HEK293T (cell line): Measurements from ENCODE around the gene CD99.

Experiments
- CTCF ChIA-PET: fragments of 350-600 bp; formaldehyde crosslinking; extraction: SDS; loops from one replicate; lab custom pipeline; 2021; ENCODE audit warnings: antibody characterized with exemption, inconsistent platforms; lab: Yijun Ruan, JAX
- POLR2A ChIA-PET: fragments of 350-600 bp; formaldehyde crosslinking; extraction: SDS; loops from one replicate; lab custom pipeline; 2020; ENCODE audit warnings: antibody characterized with exemption, inconsistent platforms; lab: Yijun Ruan, JAX
- DNase-seq: peaks from one replicate; pipeline ENCODE4 v3.0.0; 2012; ENCODE audit warnings: mixed read lengths; ENCODE audit errors: extremely low spot score
- ARNT ChIP-seq: fragments of 450-650 bp; IDR thresholded peaks from 2 replicates; pipeline ENCODE4 v1.6.1; 2017; ENCODE audit warnings: mild to moderate bottlenecking
- BHLHE40 ChIP-seq: fragments of 450-650 bp; IDR thresholded peaks from 2 replicates; pipeline ENCODE4 v1.6.1; 2016; ENCODE audit warnings: mild to moderate bottlenecking, moderate library complexity, borderline replicate concordance
- CTBP1 ChIP-seq: fragments of 450-650 bp; IDR thresholded peaks from 2 replicates; pipeline ENCODE4 v1.6.1; 2016; ENCODE audit warnings: borderline replicate concordance
- ELF4 ChIP-seq: fragments of 450-650 bp; IDR thresholded peaks from 2 replicates; pipeline ENCODE4 v1.6.1; 2017; ENCODE audit warnings: antibody characterized with exemption
- FOXA1 ChIP-seq: fragments of 450-650 bp; IDR thresholded peaks from 2 replicates; pipeline ENCODE4 v1.6.1; 2016; ENCODE audit warnings: mild to moderate bottlenecking
- FOXK2 ChIP-seq: fragments of 450-650 bp; IDR thresholded peaks from 2 replicates; pipeline ENCODE4 v1.6.1; 2016; ENCODE audit warnings: mild to moderate bottlenecking
- FOXM1 ChIP-seq: fragments of 450-650 bp; IDR thresholded peaks from 2 replicates; pipeline ENCODE4 v1.6.1; 2017; ENCODE audit warnings: mild to moderate bottlenecking, borderline replicate concordance
- HDGF ChIP-seq: fragments of 450-650 bp; IDR thresholded peaks from 2 replicates; pipeline ENCODE4 v1.6.1; 2017; ENCODE audit warnings: antibody characterized with exemption, borderline replicate concordance
- L3MBTL2 ChIP-seq: fragments of 450-650 bp; conservative IDR thresholded peaks from 2 replicates; pipeline ENCODE4 v1.6.1; 2016; ENCODE audit warnings: mild to moderate bottlenecking
- LEF1 ChIP-seq: fragments of 450-650 bp; IDR thresholded peaks from 2 replicates; pipeline ENCODE4 v1.6.1; 2017; ENCODE audit warnings: mild to moderate bottlenecking, borderline replicate concordance
- NFRKB ChIP-seq: fragments of 450-650 bp; IDR thresholded peaks from 2 replicates; pipeline ENCODE4 v1.6.1; 2016; ENCODE audit warnings: mild to moderate bottlenecking, moderate library complexity
- SP1 ChIP-seq: fragments of 450-650 bp; IDR thresholded peaks from 2 replicates; pipeline ENCODE4 v1.6.1; 2017
- SUZ12 ChIP-seq: fragments of 450-650 bp; IDR thresholded peaks from 2 replicates; pipeline ENCODE4 v1.6.1; 2016; ENCODE audit warnings: mild to moderate bottlenecking
- TARDBP ChIP-seq: fragments of 450-650 bp; IDR thresholded peaks from 2 replicates; pipeline ENCODE4 v1.6.1; 2016
- ZNF384 ChIP-seq: fragments of 450-650 bp; IDR thresholded peaks from 2 replicates; pipeline ENCODE4 v1.6.1; 2016
- TF ChIP-seq, protein P1 (sequence below): fragments of 450-650 bp; IDR thresholded peaks from 2 replicates; pipeline ENCODE4 v1.6.1; 2016

Gene CD99

DNA sequence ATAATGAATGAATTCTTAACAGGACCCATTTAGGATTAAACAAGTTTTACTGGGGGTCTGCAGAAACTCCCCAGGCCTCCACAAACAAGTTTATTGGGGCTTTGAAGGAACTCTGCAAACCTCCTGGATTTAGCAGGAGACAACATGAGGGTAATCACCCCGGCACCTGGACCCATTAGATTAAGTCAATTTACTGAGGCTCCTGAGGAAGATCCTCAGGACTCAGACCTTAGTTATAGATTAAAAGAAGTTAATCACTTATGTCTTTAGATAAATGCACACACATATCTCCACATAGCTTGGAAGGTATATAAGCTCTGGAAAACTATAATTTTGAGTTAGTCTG, 90.1 kb downstream of the CD99 start:
- TF ChIP-seq TARDBP, result no peak
- TF ChIP-seq FOXM1, result no peak
- no peak for TF ChIP-seq FOXA1
- no peak for TF ChIP-seq ZNF384
- TF ChIP-seq, protein P1, sequence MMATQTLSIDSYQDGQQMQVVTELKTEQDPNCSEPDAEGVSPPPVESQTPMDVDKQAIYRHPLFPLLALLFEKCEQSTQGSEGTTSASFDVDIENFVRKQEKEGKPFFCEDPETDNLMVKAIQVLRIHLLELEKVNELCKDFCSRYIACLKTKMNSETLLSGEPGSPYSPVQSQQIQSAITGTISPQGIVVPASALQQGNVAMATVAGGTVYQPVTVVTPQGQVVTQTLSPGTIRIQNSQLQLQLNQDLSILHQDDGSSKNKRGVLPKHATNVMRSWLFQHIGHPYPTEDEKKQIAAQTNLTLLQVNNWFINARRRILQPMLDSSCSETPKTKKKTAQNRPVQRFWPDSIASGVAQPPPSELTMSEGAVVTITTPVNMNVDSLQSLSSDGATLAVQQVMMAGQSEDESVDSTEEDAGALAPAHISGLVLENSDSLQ, result no peak
- TF ChIP-seq LEF1, result no peak
- TF ChIP-seq NFRKB, result no peak
- TF ChIP-seq FOXK2, result no peak
- TF ChIP-seq L3MBTL2, result no peak
- TF ChIP-seq SUZ12, result no peak
- TF ChIP-seq HDGF, result no peak
- TF ChIP-seq ARNT, result no peak
- no peak for TF ChIP-seq SP1
- TF ChIP-seq ELF4, result no peak
- no peak for TF ChIP-seq CTBP1
- TF ChIP-seq BHLHE40, result no peak
- ChIA-PET POLR2A (no interaction called here), CTCF (no interaction called here)
- no peak for DNase-seq

DNA sequence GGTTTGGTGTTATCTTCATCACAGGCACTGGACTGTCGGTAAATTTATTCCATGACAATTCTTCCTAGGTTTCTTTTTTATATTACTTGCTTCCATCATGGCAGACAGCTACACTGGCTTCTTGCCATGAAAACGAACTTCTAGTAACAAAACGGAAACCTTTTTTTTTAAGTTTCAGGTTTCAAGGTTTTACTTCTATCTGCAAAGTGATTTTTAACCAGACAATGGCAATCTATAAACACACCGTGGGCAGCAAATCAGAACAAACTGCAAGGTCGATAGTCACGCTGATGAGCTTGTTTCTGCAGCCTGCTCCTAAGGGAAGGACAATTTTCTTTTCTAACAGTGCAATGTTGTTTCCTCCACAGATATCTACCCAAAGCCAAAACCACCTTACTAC, 90.6 kb downstream of the CD99 start:
- CTCF ChIA-PET, result no interaction called here
- TF ChIP-seq ZNF384 (no peak), LEF1 (no peak), HDGF (no peak), FOXA1 (no peak)
- TF ChIP-seq, protein P1, result no peak
- no peak for DNase-seq
- POLR2A ChIA-PET, result no interaction called here

DNA sequence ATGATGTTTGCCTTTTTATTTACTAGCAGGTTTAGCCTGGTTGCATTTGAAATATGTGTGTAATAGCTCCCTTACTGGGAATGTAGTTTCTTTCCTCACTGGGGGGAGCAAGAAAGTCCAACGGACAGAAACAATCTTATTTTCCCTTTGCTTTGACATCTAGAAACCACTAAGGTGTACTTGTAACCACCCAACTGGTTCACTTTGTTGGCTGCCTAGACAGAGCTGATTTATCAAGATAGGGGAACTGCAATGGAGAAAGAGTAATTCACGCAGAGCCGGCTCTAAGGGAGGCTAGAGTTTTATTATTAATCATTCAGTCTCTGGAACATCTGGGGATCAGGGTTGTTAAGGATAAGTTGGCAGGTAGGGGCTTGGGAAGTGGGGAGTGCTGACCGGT, 91.1 kb downstream of the CD99 start:
- DNase-seq, result no peak
- ChIA-PET CTCF (no interaction called here), POLR2A (no interaction called here)
- TF ChIP-seq, protein P1, result no peak
- TF ChIP-seq BHLHE40, result no peak
- no peak for TF ChIP-seq NFRKB
- TF ChIP-seq ELF4, result no peak
- no peak for TF ChIP-seq SP1
- no peak for TF ChIP-seq FOXK2
- TF ChIP-seq L3MBTL2, result no peak
- TF ChIP-seq SUZ12, result no peak
- TF ChIP-seq ARNT, result no peak
- TF ChIP-seq ZNF384, result no peak
- no peak for TF ChIP-seq FOXM1
- no peak for TF ChIP-seq FOXA1
- TF ChIP-seq TARDBP, result no peak
- no peak for TF ChIP-seq LEF1
- TF ChIP-seq CTBP1, result no peak
- TF ChIP-seq HDGF, result no peak

DNA sequence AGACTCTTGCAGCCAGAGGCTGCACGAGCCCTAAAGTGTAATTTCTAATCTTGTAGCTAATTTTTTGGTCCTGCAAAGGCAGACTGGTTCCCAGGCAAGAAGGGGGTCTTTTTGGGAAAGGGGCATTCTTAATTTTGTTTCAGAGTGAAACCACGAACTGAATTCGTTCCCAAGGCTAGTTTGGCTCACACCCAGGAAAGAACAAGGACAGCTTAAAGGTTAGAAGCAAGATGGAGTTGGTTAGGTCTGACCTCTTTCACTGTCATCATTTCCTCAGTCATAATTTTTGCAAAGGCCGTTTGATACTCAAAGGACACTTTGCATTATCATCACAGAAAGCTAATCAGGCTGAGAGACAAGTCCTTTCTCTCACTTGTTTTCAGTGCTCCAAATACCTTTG, 91.7 kb downstream of the CD99 start:
- CTCF ChIA-PET, result no interaction called here
- no peak for DNase-seq
- TF ChIP-seq HDGF (no peak), SUZ12 (no peak), CTBP1 (no peak), BHLHE40 (no peak), ARNT (no peak), FOXK2 (no peak)
- TF ChIP-seq, protein P1, result no peak
- POLR2A ChIA-PET, result no interaction called here

DNA sequence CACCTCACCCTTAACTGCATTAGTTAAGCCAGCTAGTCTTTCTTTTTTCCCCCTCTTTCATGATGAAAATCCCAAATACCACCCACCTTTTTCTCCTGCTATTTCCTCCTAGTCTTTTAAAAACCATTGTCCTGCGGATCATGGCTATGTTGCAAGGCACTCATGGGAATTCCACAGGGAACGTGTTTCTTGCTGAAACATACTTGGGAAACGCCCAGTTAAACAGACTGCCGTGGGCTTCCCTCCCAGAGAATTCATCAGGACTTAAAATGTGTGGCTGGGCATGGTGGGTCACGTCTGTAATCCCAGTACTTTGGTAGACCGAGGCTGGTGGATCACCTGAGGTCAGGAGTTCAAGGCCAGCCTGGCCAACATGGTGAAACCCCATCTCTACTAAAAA, 92.9 kb downstream of the CD99 start:
- POLR2A ChIA-PET, result no interaction called here
- DNase-seq, result no peak
- TF ChIP-seq FOXA1, result no peak
- TF ChIP-seq FOXM1, result no peak
- TF ChIP-seq, protein P1, result no peak
- no peak for TF ChIP-seq ZNF384
- no peak for TF ChIP-seq NFRKB
- no peak for TF ChIP-seq TARDBP
- no peak for TF ChIP-seq SUZ12
- TF ChIP-seq CTBP1, result no peak
- TF ChIP-seq HDGF, result no peak
- no peak for TF ChIP-seq SP1
- no peak for TF ChIP-seq ARNT
- no peak for TF ChIP-seq LEF1
- no peak for TF ChIP-seq L3MBTL2
- CTCF ChIA-PET, result no interaction called here

DNA sequence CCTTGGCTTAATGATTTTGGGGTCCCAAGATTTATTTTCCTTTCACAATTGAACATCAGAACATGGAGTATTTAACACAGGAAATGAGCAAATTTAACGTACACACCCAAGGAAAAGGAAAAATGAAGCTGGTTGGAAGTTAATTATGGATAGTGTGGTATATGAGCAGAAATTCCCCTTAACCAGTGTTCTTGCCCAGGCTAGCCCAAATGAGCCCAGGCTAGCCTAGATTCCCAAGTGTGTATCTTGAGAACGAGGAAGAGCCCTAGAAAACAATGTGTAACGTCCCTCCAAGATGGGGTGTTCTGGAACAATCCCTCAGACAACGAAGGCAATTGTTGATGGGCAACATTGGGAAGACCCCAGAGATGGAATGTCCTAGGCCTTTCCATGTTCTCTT, 94.4 kb downstream of the CD99 start:
- CTCF ChIA-PET, result no interaction called here
- DNase-seq, result no peak
- TF ChIP-seq CTBP1, result no peak
- no peak for TF ChIP-seq L3MBTL2
- TF ChIP-seq, protein P1, result no peak
- no peak for TF ChIP-seq FOXK2
- no peak for TF ChIP-seq ZNF384
- TF ChIP-seq TARDBP, result no peak
- no peak for TF ChIP-seq SP1
- no peak for TF ChIP-seq FOXA1
- TF ChIP-seq NFRKB, result no peak
- no peak for TF ChIP-seq LEF1
- TF ChIP-seq HDGF, result no peak
- no peak for TF ChIP-seq ELF4
- TF ChIP-seq FOXM1, result no peak
- POLR2A ChIA-PET, result no interaction called here
